ENCODE results near the gene BRD4. TPM values are rescaled to one million over a fixed set of nuclear protein-coding genes. Genes with fewer than 3 reads are reported as not detected.

BRD4 gene
- total RNA-seq, 4 donors from 2014 or later = 34.1 to 48.1 (median 37.5) TPM

DNA sequence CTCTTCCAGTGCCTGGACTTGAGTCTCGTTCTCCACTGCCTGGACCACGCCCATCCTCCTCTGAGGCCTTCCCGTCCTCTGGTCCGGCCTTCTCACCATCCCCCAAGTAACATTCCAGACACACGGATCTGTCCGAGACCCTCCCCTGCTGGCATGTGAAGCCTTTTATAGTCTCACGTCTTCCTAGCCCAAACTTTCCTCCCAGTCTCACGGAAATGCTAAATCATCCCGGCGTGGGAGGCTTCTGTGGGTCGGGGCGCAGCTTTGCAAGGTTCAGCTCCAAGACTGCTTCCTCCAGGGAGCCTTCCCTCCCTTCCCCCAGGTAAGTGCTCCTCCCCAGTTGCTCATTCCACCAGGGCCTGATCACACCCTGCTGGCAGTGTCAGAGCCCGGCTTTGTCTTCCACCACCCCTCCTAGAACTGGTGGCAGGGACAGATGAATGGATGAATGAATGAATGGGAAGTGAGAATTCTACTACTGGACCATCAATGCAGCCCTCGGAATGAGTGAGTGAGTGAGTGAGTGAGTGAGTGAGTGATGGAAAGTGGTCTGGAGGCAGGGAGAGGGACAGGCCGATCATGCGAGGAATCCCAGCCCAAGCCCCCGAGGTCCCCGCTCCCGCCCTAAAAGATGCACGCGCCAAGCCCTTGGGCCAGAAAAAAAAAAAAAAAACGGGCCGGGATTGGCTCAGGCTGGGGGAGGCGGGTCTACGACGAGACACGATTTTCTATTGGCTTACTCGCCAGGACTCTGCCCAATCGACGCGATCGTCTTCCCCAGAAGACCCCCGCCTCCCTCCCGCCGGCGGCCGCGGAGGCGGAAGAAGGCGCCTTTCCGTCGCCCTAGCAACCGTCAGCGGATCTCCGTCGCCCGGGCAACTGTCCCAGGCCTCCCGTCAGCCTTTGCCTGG, 109.3 kb downstream of the BRD4 start:
- TF ChIP-seq POLR2A (IDR thresholded peaks at IDR 0.05; ENCODE audit: low read depth) (no peak), EP300 (IDR thresholded peaks at IDR 0.05) (no peak), POLR2AphosphoS5 (IDR thresholded peaks at IDR 0.05) (peak in 1 of 2 donors; percentile 56)
- TF ChIP-seq, protein P1, sequence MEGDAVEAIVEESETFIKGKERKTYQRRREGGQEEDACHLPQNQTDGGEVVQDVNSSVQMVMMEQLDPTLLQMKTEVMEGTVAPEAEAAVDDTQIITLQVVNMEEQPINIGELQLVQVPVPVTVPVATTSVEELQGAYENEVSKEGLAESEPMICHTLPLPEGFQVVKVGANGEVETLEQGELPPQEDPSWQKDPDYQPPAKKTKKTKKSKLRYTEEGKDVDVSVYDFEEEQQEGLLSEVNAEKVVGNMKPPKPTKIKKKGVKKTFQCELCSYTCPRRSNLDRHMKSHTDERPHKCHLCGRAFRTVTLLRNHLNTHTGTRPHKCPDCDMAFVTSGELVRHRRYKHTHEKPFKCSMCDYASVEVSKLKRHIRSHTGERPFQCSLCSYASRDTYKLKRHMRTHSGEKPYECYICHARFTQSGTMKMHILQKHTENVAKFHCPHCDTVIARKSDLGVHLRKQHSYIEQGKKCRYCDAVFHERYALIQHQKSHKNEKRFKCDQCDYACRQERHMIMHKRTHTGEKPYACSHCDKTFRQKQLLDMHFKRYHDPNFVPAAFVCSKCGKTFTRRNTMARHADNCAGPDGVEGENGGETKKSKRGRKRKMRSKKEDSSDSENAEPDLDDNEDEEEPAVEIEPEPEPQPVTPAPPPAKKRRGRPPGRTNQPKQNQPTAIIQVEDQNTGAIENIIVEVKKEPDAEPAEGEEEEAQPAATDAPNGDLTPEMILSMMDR (IDR thresholded peaks at IDR 0.05) = no peak
- Histone ChIP-seq H3K4me1 (peaks cover 16 to 20% (median 17%) of the 10 kb centered on the region in 4 donors), H3K27ac (replicated peaks in 1 of 4) (peak overlapping the region; percentile 59 to 74 (median 67)), H3K27me3 (no peaks in the 10 kb centered on the region), H3K36me3 (no peaks in the 10 kb centered on the region), H3K4me3 (peak overlapping the region; percentile 68 to 74 (median 72)), H3K9me3 (no peaks in the 10 kb centered on the region)
- DNase-seq (ENCODE audit: extremely low spot score) = peak; percentile 95
- WGBS = 2% methylated on average over 48 of the region's 48 CpGs
- intact Hi-C loops (cut with DNase I) = no loop called here

DNA sequence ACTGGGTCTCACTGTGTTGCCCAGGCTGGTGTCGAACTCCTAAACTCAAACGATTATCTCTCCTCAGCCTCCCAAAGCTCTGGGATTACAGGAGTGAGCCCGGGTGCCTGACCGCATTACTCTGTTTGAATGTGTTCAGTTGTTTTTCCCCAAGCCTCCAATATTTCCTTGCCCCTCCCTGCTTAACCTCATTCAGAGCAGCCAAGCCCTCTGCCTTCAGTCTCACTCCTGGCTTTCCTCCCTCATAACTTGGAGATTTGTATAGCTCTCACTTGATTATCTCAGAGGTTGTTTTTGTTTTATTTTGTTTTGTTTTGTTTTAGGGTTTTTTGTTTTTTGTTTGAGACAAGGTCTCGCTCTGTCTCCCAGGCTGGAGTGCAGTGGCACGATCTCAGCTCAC, 111.5 kb downstream of the BRD4 start:
- TF ChIP-seq EP300 (IDR thresholded peaks at IDR 0.05) (no peak), POLR2AphosphoS5 (IDR thresholded peaks at IDR 0.05) (no peak), POLR2A (IDR thresholded peaks at IDR 0.05; ENCODE audit: low read depth) (no peak)
- TF ChIP-seq, protein P1 (IDR thresholded peaks at IDR 0.05) = no peak
- Histone ChIP-seq H3K36me3 (no peaks in the 10 kb centered on the region), H3K4me1 (peaks cover 16 to 20% (median 17%) of the 10 kb centered on the region in 4 donors), H3K4me3 (no peak overlapping the region), H3K27ac (replicated peaks in 1 of 4) (peak overlapping the region in 2 of 4 donors; percentile 12 to 19), H3K9me3 (no peaks in the 10 kb centered on the region), H3K27me3 (no peaks in the 10 kb centered on the region)
- WGBS = 74% methylated on average over 6 of the region's 6 CpGs
- DNase-seq (ENCODE audit: extremely low spot score) = no peak
- intact Hi-C loops (cut with DNase I) = no loop called here

DNA sequence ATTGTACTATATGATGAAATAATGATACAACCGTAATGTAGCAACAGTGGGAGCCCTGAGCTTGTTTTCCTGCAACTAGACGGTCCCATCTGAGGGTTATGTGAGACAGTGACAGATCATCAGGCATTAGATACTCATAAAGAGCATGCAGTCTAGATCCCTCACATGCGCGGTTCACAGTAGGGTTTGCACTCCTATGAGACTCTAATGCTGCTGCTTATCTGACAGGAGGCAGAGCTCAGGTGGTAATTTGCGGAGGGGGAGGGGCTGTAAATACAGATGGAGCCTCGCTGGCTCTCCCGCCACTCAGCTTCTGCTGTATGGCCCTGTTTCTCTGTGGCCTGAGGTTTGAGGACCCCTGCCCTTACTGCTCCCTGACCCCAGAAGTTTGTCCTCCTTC, 113.8 kb downstream of the BRD4 start:
- TF ChIP-seq, protein P1 (IDR thresholded peaks at IDR 0.05) = no peak
- no peak for TF ChIP-seq EP300 (IDR thresholded peaks at IDR 0.05)
- TF ChIP-seq POLR2AphosphoS5 (IDR thresholded peaks at IDR 0.05) = no peak
- TF ChIP-seq POLR2A (IDR thresholded peaks at IDR 0.05; ENCODE audit: low read depth) = no peak
- Histone ChIP-seq H3K4me1 (peaks cover 8 to 10% (median 9%) of the 10 kb centered on the region in 4 donors), H3K36me3 (no peaks in the 10 kb centered on the region), H3K4me3 (no peak overlapping the region), H3K27me3 (peaks cover 0 to 4% (median 0%) of the 10 kb centered on the region in 4 donors), H3K9me3 (no peaks in the 10 kb centered on the region), H3K27ac (replicated peaks in 1 of 4) (no peak overlapping the region)
- no peak for DNase-seq (ENCODE audit: extremely low spot score)
- intact Hi-C loops (cut with DNase I) = no loop called here
- WGBS = 80% methylated on average over 7 of the region's 7 CpGs

DNA sequence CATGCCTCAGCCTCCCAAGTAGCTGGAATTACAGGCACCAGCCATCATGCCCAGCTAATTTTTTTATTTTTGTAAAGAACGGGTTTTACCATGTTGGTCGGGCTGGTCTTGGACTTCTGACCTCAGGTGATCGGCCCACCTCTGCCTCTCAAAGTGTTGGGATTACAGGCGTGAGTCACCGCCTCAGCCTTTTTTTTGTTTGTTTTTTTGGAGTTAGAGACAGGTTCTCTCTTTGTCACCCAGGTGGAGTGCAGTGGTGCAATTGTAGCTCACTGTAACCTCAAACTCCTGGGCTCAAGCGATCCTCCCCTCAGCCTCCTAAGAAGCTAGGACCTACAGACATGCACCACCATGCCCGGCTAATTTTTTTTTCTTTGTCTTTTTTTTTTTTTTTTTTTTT, 116.0 kb downstream of the BRD4 start:
- Histone ChIP-seq H3K36me3 (no peaks in the 10 kb centered on the region), H3K4me1 (peaks cover 0 to 1% (median 0%) of the 10 kb centered on the region in 4 donors), H3K27me3 (peaks cover 0 to 5% (median 0%) of the 10 kb centered on the region in 4 donors), H3K9me3 (no peaks in the 10 kb centered on the region), H3K27ac (replicated peaks in 1 of 4) (no peak overlapping the region), H3K4me3 (no peak overlapping the region)
- intact Hi-C loops (cut with DNase I) = no loop called here
- DNase-seq (ENCODE audit: extremely low spot score) = no peak
- 88% methylated on average over 7 of the region's 7 CpGs for WGBS
- TF ChIP-seq EP300 (IDR thresholded peaks at IDR 0.05) (no peak), POLR2A (IDR thresholded peaks at IDR 0.05; ENCODE audit: low read depth) (no peak)

DNA sequence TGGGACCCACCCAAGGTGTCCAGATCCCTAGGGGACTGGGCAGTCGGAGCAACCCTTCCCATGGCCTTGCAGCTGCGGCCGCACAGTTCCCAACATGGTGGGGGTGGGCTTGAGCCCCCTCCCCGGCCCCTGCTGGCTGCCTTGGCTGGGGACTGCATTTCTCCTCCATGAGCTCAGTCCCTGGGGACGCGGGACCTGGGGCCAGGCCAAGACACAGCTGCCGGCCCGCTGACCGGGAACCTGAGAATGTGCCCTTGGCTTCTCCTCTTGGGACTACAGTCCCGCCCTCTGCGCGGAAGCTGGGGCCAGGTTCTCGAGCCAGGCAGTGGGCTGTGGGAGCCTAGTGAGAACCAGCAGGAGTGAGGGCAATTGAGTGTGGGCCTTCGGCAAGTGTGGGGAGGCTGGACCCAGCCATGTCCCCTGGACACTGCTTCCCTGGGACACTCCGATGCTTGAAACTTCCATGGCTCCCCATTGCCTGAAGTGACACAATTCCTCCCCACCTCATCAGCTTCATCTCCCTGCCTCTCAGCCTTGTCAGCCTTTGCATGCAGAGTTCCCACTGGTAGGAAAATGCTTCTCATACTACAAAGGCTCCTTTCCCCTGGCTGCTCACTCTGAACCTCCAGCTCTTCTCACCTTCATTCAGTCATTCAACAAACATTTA, 118.5 kb downstream of the BRD4 start:
- Histone ChIP-seq H3K27me3 (peaks cover 0 to 5% (median 0%) of the 10 kb centered on the region in 4 donors), H3K27ac (replicated peaks in 1 of 4) (peak overlapping the region in 3 of 4 donors; percentile 27 to 41 (median 36)), H3K4me1 (peaks cover 0 to 6% (median 0%) of the 10 kb centered on the region in 4 donors), H3K9me3 (no peaks in the 10 kb centered on the region), H3K4me3 (no peak overlapping the region), H3K36me3 (no peaks in the 10 kb centered on the region)
- WGBS = 54% methylated on average over 7 of the region's 15 CpGs
- TF ChIP-seq, protein P1 (IDR thresholded peaks at IDR 0.05) = no peak
- TF ChIP-seq POLR2A (IDR thresholded peaks at IDR 0.05; ENCODE audit: low read depth) (no peak), POLR2AphosphoS5 (IDR thresholded peaks at IDR 0.05) (no peak), EP300 (IDR thresholded peaks at IDR 0.05) (no peak)
- intact Hi-C loops (cut with DNase I) = no loop called here
- DNase-seq (ENCODE audit: extremely low spot score) = no peak

Data from esophagus muscularis mucosa (tissue), 4 donors.